Endothelial cell of umbilical vein (primary cell): ENCODE results near the gene UBL3. TPM values are rescaled to one million over a fixed set of nuclear protein-coding genes. Genes with fewer than 3 reads are reported as not detected.

Experiments
- BruUV-seq: library from RNA; stranded (reverse); fragments of 400-500 nt; replicated peaks from 2 replicates; lab custom pipeline; 2021; lab: Mats Ljungman, UMichigan
- CTCF ChIA-PET: fragments of 300-600, 350-600 bp; sonication (Branson Sonifier 250); formaldehyde crosslinking; loops from one replicate; lab custom pipeline; 2021; ENCODE audit warnings: antibody characterized with exemption, inconsistent platforms; lab: Charles Lee
- POLR2A ChIA-PET: fragments of 300-600, 350-600 bp; sonication (Branson Sonifier 250); formaldehyde crosslinking; loops from one replicate; lab custom pipeline; 2021; ENCODE audit warnings: antibody characterized with exemption, inconsistent platforms; lab: Charles Lee
- DNase-seq: peaks from one replicate; pipeline ENCODE4 v3.0.0-alpha.2; 2011; ENCODE audit warnings: low read depth, low spot score
- FAIRE-seq: peaks from 2 replicates; lab custom pipeline; 2011; peaks lifted over from hg19 to GRCh38; lab: Jason Lieb, UNC
- H2AFZ ChIP-seq: 2 replicates; pipeline ENCODE4 v1.6.0; 2012; ENCODE audit warnings: low read depth, low read length, control low read depth, inconsistent platforms
- H3K27ac ChIP-seq: 2 replicates; pipeline ENCODE4 v1.5.1; 2011; ENCODE audit warnings: low read depth, mild to moderate bottlenecking, control low read depth, low read length, moderate library complexity; ENCODE audit not compliant: insufficient read depth
- H3K27me3 ChIP-seq, 2 experiments: 2 replicates each; pipeline versions ENCODE4 v1.6.0 to v1.6.1; 2011; ENCODE audit warnings: low read length in 2 of 2, mixed read lengths in 1 of 2; ENCODE audit not compliant: control insufficient read depth in 2 of 2, insufficient read depth in 2 of 2
- H3K36me3 ChIP-seq, 2 experiments: 2 replicates in 1 of 2; 3 replicates in 1 of 2; pipeline ENCODE4 v1.5.1; 2011; ENCODE audit warnings: low read length in 2 of 2, mild to moderate bottlenecking in 1 of 2, moderate library complexity in 1 of 2; ENCODE audit not compliant: control insufficient read depth in 2 of 2, insufficient read depth in 2 of 2; ENCODE audit errors: extremely low read depth in 1 of 2
- H3K4me1 ChIP-seq: 3 replicates; pipeline ENCODE4 v1.5.1; 2011; ENCODE audit warnings: mild to moderate bottlenecking, low read length; ENCODE audit not compliant: control insufficient read depth, insufficient read depth; ENCODE audit errors: extremely low read depth
- H3K4me2 ChIP-seq: 2 replicates; pipeline ENCODE4 v1.6.1; 2011; ENCODE audit warnings: low read length, control low read depth, mixed read lengths; ENCODE audit not compliant: insufficient read depth
- H3K4me3 ChIP-seq, 3 experiments: fragments of 200-600 bp in 1 of 3; sonication (generic), shearing (Covaris generic) in 1 of 3; replicated peaks in 1 of 3; 2 replicates each; pipeline ENCODE4 v1.5.1; 2011 to 2016; ENCODE audit warnings: control low read depth in 3 of 3, low read length in 3 of 3, mild to moderate bottlenecking in 2 of 3, inconsistent platforms in 1 of 3, low read depth in 1 of 3, moderate library complexity in 1 of 3; ENCODE audit not compliant: insufficient read depth in 1 of 3
- H3K79me2 ChIP-seq: 2 replicates; pipeline ENCODE4 v1.6.0; 2012; ENCODE audit warnings: low read length, inconsistent platforms; ENCODE audit not compliant: control insufficient read depth, insufficient read depth
- H3K9ac ChIP-seq: replicated peaks from 2 replicates; pipeline ENCODE3; 2011; ENCODE audit warnings: low read length, control low read depth; ENCODE audit not compliant: insufficient read depth; ENCODE audit errors: extremely low read depth
- H3K9me1 ChIP-seq: replicated peaks from 3 replicates; pipeline ENCODE4 v1.6.0; 2011; ENCODE audit warnings: mild to moderate bottlenecking, low read length; ENCODE audit not compliant: control insufficient read depth, insufficient read depth; ENCODE audit errors: extremely low read depth
- H3K9me3 ChIP-seq: replicated peaks from 2 replicates; pipeline ENCODE4 v1.5.1; 2012; ENCODE audit warnings: low read length, inconsistent platforms; ENCODE audit not compliant: control insufficient read depth, insufficient read depth
- H4K20me1 ChIP-seq: replicated peaks from 2 replicates; pipeline ENCODE3; 2011; ENCODE audit warnings: mild to moderate bottlenecking, low read length; ENCODE audit not compliant: control insufficient read depth, insufficient read depth; ENCODE audit errors: extremely low read depth
- CTCF ChIP-seq, 2 donors: IDR thresholded peaks; 1 replicate in 1 of 2; 2 replicates in 1 of 2; pipeline ENCODE4 v1.5.1; 2011; ENCODE audit warnings: low read length in 2 of 2, mild to moderate bottlenecking in 2 of 2, moderate library complexity in 2 of 2, control low read depth in 1 of 2, inconsistent platforms in 1 of 2, low read depth in 1 of 2; ENCODE audit not compliant: insufficient read depth in 1 of 2; ENCODE audit errors: extremely low read depth in 1 of 2
- EZH2 ChIP-seq: IDR thresholded peaks from 2 replicates; pipeline ENCODE4 v1.6.1; 2012; ENCODE audit warnings: borderline replicate concordance, low read depth, mild to moderate bottlenecking, moderate library complexity, low read length, inconsistent platforms; ENCODE audit not compliant: severe bottlenecking
- FOS ChIP-seq: IDR thresholded peaks from 2 replicates; pipeline ENCODE4 v1.6.1; 2011; ENCODE audit warnings: mild to moderate bottlenecking, low read length, moderate library complexity, borderline replicate concordance; ENCODE audit not compliant: insufficient read depth
- GATA2 ChIP-seq: IDR thresholded peaks from 2 replicates; pipeline ENCODE4 v1.7.0; 2011; ENCODE audit warnings: low read depth, mild to moderate bottlenecking, moderate library complexity, mixed read lengths, low read length; ENCODE audit not compliant: insufficient read length, insufficient read depth
- MAX ChIP-seq: IDR thresholded peaks from 2 replicates; pipeline ENCODE4 v1.6.1; 2011; ENCODE audit not compliant: insufficient read depth, insufficient read length
- POLR2A ChIP-seq: IDR thresholded peaks from 2 replicates; pipeline ENCODE4 v1.6.1; 2012; ENCODE audit warnings: low read depth, mild to moderate bottlenecking, control low read depth, low read length
- POLR2AphosphoS5 ChIP-seq: IDR thresholded peaks from 2 replicates; pipeline ENCODE4 v1.6.1; 2012; ENCODE audit warnings: low read depth, mild to moderate bottlenecking, control low read depth, low read length, moderate library complexity; ENCODE audit not compliant: insufficient read depth
- dilution Hi-C: fragments of 300-500 bp; cut with MboI; formaldehyde crosslinking; loops from one replicate; pipeline ENCODE4 v1.15.0; 2019; ENCODE audit warnings: low sequenced_read_pairs; ENCODE audit not compliant: extremely low pct_ligation_motif_present
- intact Hi-C: fragments of 100-400 bp; cut with micrococcal nuclease; formaldehyde crosslinking; loops from one replicate; pipeline ENCODE4 v1.10.0; 2022
- polyA plus RNA-seq, 4 experiments: library from polyadenylated mRNA; depleted of rRNA in 3 of 4; stranded (reverse) in 3 of 4; unstranded in 1 of 4; fragments of >200 nt; gene quantifications; 2 replicates each; pipeline versions ENCODE4 v1.2.1 to v1.2.3, GENCODE V29; 2011 to 2012; ENCODE audit warnings: missing spikeins in 1 of 4
- total RNA-seq: library from RNA; stranded (reverse); gene quantifications from 2 replicates; pipeline ENCODE4 v1.2.3, GENCODE V29; 2021

Gene UBL3
- total and polyA plus RNA-seq, 2 donors (not counting 3 experiments of a cell fraction or from before 2014, with no cell fraction given) = 4.8 to 11.8 TPM

- TF ChIP-seq POLR2A = no peak
- no peak for TF ChIP-seq CTCF (IDR thresholded peaks at IDR 0.05; ENCODE audit: extremely low read depth in 1 of 2, insufficient read depth in 1 of 2, low read depth in 1 of 2, low read length in 2 of 2)
- TF ChIP-seq EZH2 = no peak
- TF ChIP-seq POLR2AphosphoS5 = no peak
- TF ChIP-seq GATA2 = no peak
- no peak for TF ChIP-seq MAX
- TF ChIP-seq FOS = no peak
- no peak overlapping the region for H3K4me2 ChIP-seq
- no peak overlapping the region for H2AFZ ChIP-seq
- peaks cover 18 to 23% of the 10 kb centered on the region in 2 experiments for H3K27me3 ChIP-seq
- H3K79me2 ChIP-seq = no peaks in the 10 kb centered on the region
- no TSS peak for BruUV-seq
- intact Hi-C loops = no loop called here
- H3K4me1 ChIP-seq = no peaks in the 10 kb centered on the region
- no peaks in the 10 kb centered on the region for H3K9me3 ChIP-seq
- H4K20me1 ChIP-seq = no peaks in the 10 kb centered on the region
- no peak overlapping the region for H3K9ac ChIP-seq
- DNase-seq = no peak
- POLR2A ChIA-PET = no interaction called here
- CTCF ChIA-PET = no interaction called here
- dilution Hi-C loops = no loop called here
- H3K9me1 ChIP-seq = no peaks in the 10 kb centered on the region
- H3K36me3 ChIP-seq = no peaks in the 10 kb centered on the region
- H3K4me3 ChIP-seq = no peak overlapping the region
- no peak for FAIRE-seq
- H3K27ac ChIP-seq = no peak overlapping the region
Measured at GRCh38 chr13:29861694-29862110, 11.3 kb upstream of the UBL3 start.
